GM12864 (cell line): ENCODE measurements around the gene HSD3B7.

Experiments
- DNase-seq: peaks from one replicate; pipeline ENCODE4 v3.0.0-alpha.2; 2011; ENCODE audit warnings: low read depth
- H3K4me3 ChIP-seq: 2 replicates; pipeline ENCODE4 v1.5.1; 2011; ENCODE audit warnings: mild to moderate bottlenecking, low read depth, low read length, control low read depth
- TF ChIP-seq, protein P1 (sequence below): IDR thresholded peaks from 2 replicates; pipeline ENCODE4 v1.5.1; 2011; ENCODE audit warnings: low read depth, mild to moderate bottlenecking, moderate library complexity, low read length, control low read depth, inconsistent platforms; ENCODE audit errors: missing control alignments

The HSD3B7 gene

DNA sequence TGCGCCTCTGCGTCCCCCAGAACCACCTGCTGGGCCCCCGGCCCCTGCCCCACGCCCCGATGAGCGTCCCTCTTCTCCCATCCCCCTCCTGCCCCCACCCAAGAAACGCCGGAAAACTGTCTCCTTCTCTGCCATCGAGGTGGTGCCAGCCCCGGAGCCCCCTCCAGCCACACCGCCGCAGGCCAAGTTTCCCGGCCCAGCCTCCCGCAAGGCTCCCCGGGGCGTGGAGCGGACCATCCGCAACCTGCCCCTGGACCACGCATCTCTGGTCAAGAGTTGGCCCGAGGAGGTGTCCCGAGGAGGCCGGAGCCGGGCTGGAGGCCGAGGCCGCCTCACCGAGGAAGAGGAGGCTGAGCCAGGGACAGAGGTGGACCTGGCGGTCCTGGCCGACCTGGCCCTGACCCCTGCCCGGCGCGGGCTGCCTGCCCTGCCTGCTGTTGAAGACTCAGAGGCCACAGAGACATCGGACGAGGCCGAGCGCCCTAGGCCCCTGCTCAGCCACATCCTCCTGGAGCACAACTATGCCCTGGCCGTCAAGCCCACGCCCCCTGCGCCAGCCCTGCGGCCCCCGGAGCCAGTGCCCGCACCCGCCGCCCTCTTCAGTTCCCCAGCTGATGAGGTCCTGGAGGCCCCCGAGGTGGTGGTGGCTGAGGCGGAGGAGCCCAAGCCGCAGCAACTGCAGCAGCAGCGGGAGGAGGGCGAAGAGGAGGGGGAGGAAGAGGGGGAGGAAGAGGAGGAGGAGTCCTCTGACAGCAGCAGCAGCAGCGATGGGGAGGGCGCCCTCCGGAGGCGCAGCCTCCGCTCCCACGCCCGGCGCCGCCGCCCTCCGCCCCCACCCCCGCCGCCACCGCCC is 5.6 kb upstream of the HSD3B7 start:
- DNase-seq, result no peak
- TF ChIP-seq, protein P1, sequence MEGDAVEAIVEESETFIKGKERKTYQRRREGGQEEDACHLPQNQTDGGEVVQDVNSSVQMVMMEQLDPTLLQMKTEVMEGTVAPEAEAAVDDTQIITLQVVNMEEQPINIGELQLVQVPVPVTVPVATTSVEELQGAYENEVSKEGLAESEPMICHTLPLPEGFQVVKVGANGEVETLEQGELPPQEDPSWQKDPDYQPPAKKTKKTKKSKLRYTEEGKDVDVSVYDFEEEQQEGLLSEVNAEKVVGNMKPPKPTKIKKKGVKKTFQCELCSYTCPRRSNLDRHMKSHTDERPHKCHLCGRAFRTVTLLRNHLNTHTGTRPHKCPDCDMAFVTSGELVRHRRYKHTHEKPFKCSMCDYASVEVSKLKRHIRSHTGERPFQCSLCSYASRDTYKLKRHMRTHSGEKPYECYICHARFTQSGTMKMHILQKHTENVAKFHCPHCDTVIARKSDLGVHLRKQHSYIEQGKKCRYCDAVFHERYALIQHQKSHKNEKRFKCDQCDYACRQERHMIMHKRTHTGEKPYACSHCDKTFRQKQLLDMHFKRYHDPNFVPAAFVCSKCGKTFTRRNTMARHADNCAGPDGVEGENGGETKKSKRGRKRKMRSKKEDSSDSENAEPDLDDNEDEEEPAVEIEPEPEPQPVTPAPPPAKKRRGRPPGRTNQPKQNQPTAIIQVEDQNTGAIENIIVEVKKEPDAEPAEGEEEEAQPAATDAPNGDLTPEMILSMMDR, result no peak

DNA sequence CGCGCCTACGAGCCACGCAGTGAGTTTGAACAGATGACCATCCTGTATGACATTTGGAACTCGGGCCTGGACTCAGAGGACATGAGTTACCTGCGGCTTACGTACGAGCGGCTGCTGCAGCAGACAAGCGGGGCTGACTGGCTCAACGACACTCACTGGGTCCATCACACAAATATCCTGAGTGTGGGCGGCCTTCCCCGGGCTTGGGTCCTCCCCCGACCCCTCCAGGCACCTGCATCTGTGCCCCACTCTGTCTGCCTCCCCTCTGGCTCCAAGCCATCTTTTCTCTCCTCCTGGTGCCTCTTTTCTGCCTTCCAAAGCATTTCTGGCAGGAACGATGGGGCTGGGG is 5.0 kb upstream of the HSD3B7 start:
- DNase-seq, result no peak
- TF ChIP-seq, protein P1, result no peak
- no peak overlapping the region for H3K4me3 ChIP-seq

More for the DNA sequence above, 5.6 kb upstream of the HSD3B7 start:
- no peak overlapping the region for H3K4me3 ChIP-seq

DNA sequence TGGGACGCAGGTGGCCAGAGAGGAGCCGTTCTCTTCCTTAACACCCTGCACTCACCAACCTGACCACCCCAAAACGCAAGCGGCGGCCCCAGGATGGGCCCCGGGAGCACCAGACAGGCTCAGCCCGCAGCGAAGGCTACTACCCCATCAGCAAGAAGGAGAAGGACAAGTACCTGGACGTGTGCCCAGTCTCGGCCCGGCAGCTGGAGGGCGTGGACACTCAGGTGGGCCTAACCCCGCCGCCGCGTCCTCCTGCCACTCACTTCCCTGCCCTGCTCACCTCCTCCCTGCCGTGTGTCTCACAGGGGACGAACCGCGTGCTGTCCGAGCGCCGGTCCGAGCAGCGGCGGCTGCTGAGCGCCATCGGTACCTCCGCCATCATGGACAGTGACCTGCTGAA is 4.6 kb upstream of the HSD3B7 start:
- TF ChIP-seq, protein P1, result no peak
- no peak for DNase-seq
- no peak overlapping the region for H3K4me3 ChIP-seq

DNA sequence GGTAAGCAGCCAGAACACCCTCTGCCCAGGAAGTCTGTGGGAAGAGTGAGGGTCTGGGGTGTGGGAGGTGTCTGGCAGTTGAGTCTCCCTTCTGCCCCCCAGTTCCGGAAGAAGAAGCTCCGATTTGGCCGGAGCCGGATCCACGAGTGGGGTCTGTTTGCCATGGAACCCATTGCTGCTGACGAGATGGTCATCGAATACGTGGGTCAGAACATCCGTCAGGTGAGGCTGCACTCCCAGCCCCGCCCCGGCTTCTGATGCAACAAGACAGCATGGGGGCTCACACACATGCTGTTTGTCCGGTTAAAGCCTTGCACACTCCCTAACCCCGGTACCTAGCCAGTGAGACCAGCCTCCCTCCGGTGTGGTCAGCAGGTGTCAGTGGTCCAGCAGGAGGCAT is 4.0 kb upstream of the HSD3B7 start:
- no peak overlapping the region for H3K4me3 ChIP-seq
- TF ChIP-seq, protein P1, result no peak

DNA sequence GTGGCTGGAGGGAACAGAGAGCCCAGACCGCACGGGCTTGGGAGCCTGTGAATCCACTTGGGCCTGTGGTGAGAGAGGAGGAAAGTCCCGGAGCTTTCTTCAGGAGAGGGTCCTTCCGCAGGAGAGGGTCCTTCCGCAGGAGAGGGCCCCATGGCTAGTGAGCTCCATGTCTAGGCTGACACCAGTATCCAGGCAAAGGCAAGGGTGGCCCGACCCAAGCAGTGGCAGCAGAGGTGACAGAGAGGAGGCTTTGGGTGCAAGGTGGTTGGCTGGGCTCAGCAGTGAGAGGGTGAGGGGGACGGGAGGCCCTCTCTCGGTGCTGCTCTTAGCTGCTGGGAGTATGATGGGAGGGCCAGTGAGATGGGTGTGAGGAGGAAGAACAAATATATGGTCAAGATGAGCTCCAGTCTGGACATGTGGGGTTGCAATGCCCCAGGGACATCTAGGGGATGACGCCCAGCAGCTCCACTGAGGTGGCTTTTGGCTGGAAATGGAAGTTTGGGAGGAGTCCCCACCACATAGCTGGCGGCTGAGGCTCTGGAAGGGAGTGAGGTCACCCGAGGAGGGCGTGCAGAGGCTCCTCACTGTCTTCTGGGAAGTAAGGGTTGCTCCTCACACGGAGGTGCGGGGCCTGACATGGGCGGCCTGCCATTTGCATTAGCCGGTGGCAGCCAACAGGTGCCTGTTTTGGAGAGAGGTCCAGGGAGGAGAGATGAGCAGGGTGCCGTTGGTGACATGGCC is 2.3 kb upstream of the HSD3B7 start:
- H3K4me3 ChIP-seq, result no peak overlapping the region
- TF ChIP-seq, protein P1, result no peak
- DNase-seq, result no peak

More for the DNA sequence above, 4.0 kb upstream of the HSD3B7 start:
- no peak for DNase-seq

DNA sequence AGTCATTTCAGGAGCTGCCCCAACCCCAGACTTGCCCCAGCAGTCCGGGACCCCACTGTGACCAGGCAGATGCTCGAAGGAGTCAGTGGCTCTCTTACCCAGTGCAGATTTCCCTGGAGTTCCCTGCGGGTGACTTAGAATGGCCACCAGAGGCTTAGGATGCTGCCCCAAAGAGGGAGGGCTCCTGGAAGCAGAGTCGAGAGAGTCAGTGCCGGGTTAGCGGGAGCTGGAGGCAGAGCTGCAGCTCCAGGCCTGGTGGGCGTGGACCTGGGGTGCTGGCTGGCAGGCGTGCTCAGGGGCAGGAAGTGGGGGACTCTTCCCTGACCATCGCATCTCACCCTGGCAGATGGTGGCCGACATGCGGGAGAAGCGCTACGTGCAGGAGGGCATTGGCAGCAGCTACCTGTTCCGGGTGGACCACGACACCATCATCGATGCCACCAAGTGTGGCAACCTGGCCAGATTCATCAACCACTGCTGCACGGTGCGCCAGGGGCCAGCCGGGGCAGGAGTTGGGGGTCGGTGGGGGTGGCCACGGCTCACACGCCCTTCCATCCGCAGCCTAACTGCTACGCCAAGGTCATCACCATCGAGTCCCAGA is 1.6 kb upstream of the HSD3B7 start:
- no peak overlapping the region for H3K4me3 ChIP-seq
- TF ChIP-seq, protein P1, result no peak
- DNase-seq, result no peak
